Erythroblast (primary cell): ENCODE data around the gene FMN2.

Experiments used
- GATA1 ChIP-seq: IDR thresholded peaks from 2 replicates; pipeline ENCODE4 v1.6.1; 2011; ENCODE audit warnings: low read depth, mild to moderate bottlenecking, control low read depth, low read length, moderate library complexity
- POLR2A ChIP-seq: IDR thresholded peaks from 2 replicates; pipeline ENCODE4 v1.6.1; 2011; ENCODE audit warnings: mild to moderate bottlenecking, low read length

- TF ChIP-seq POLR2A (no peak), GATA1 (no peak)
Measured at GRCh38 chr1:240466509-240466908, 374.8 kb downstream of the FMN2 start.
